ENCODE measurements around the gene EIF4A3.

Gene EIF4A3

DNA sequence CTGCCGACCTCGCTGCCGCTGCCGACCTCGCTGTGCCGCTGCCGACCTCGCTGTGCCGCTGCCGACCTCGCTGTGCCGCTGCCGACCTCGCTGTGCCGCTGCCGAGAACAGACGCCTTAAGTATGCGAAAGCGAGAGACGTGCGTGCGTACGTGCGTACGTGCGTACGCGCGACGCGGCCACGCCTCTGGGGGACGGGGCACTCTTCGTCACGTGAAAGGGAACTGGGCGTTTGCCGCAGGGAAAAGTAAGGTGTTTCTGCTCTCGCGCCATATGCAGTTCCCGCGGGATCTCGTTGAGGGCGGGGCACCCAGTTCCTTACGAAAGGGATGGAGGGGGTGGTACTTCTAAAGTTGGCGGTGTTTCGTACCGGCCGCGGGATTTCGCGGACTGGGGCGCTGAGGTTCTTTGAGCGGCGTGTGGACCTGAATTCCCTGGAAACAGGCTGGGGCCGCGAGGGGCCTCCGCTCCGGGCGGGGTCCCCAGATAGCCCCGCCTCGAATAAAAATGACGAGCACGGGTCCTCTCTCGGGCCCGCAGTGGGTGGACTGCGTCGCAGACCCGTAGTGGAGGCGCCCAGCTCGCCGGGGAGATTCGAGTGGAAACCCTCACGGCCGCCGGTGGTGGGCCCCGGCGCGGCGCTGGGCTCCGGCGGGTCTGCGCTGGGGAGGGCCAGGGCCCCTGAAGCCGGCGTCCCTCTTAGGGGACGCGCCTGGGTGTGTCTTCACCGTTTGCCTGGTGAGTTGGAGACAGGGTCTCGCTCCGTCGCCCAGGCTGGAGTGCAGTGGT is at the start of gene EIF4A3:
Gene EIF4A3 (minus strand): TSS at position 94 of the 788 bp plus-strand sequence. CDS start 167 bp downstream, outside the sequence.
- DNase-seq (ENCODE audit: low read depth in 1 of 2, low spot score in 1 of 2) = peak; percentile 90 to 94

GRCh38 chr17:80196652-80197051 is 49.7 kb upstream of the EIF4A3 start:
- DNase-seq (ENCODE audit: low read depth in 1 of 2, low spot score in 1 of 2) = no peak

DNA sequence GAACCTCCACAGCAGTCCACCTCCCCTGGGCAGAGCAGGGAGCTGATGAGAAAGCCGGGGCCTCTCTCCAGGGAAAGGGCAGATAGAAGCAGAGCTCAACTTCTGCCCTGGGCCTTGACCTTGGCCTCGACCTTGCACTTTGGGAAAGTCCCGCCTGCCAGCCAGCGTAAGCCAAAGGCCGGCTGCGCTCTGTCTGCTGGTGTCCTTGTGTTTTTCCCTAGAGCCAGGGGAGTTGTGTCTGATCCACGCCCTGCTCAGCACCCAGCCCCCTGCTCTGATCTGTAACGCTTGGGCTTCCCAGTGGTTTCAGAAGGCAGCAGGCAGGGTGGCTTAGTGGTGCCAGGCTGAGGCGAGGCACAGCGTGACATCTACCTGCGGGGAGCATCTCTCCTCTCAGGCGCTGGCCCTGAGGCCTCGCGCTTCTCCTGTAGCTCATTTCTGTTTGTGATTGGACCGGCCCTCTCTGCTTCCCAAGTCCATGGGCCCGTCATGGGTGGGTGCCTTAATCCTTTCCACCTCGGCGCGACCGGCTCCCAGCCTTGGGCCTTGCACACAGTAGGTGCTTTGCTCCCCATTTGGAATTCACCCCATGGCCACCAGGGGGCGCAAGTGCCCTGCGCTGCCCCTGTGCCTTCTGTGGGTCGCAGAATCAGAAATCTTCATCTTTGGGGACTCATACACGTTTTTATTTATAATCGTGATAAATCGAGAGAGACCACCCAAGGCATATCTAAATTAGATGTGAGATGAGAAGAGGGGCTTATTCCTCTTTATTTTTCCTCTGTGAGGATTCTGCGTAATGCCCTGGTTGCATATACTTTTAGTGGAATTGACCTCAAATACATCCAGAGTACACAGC is 49.0 kb upstream of the EIF4A3 start:
- DNase-seq (ENCODE audit: low read depth in 1 of 2, low spot score in 1 of 2) = peak; percentile 40 to 51

DNA sequence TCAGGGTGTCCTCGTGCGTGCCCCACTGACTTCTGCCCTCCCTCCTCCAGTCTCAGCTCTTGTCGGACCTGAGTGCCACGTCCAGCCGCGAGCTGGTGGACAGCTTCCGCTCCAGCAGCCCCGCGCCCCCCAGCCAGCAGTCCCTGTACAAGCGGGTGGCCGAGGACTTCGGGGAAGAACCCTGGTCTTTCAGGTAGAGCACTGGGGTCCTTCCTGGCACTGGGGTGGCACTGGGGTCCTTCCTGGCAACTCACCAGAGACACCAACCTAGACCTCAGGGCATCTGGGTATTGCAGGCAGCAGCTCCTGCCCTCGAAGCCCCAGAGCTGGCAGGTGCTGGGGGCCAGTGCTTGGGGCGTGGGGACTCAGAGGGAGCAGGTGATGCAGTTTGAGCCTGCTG is 48.2 kb upstream of the EIF4A3 start:
- no peak for DNase-seq (ENCODE audit: low read depth in 1 of 2, low spot score in 1 of 2)

DNA sequence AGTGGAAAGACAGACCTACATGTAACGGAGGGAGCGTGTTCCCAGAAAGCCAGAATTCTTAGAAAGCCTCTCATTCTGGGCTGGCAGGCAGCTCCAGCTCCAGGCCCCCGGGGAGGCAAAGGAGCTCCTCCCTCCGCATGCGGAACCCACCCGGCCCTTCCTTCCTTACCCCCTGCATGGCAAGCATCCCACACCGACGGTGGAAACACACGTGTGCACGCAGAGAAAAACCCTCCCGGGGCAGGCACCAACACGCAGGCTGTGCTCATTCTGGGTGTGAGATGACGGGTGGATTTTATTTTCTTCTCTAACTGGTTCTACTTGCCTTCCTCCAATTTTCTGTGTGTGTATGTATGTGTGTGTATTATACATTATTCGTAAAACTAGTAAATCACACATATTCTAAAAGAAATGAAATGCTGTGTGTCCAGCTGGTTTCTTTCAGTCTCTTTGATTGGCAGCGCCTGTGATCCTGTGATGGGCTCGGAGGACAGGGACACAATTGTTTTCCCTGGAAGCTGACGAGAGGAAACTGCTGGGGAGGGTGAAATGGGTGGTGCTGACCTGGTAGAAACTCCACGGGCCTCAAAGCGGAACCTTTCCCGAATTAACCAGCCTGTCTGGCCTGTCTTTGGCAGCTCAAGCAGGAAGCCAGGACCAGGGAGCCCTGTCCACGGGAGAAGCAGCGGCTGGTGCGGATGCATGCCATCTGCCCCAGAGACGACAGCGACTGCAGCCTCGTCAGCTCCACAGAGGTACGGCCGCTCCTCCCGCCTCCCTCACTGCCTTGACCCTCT is 45.1 kb upstream of the EIF4A3 start:
- DNase-seq (ENCODE audit: low read depth in 1 of 2, low spot score in 1 of 2) = no peak

DNA sequence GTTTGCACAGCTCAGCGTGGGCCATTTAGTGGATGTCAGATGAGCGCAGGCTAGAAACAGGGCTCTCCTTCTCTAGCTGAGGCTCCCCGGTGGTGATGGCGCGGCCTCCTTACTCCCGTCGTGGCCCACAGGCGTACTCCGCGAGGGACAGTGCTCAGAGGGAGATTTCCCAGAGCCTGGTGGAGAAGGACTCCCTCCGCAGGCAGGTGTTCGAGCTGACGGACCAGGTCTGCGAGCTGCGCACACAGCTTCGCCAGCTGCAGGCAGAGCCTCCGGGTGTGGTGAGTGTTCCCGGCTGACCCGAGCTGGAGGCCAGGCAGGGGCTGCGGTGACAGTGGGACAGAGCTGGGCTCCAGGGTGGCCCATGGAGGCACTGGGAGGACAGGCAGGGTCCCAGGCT is 44.3 kb upstream of the EIF4A3 start:
- no peak for DNase-seq (ENCODE audit: low read depth in 1 of 2, low spot score in 1 of 2)

DNA sequence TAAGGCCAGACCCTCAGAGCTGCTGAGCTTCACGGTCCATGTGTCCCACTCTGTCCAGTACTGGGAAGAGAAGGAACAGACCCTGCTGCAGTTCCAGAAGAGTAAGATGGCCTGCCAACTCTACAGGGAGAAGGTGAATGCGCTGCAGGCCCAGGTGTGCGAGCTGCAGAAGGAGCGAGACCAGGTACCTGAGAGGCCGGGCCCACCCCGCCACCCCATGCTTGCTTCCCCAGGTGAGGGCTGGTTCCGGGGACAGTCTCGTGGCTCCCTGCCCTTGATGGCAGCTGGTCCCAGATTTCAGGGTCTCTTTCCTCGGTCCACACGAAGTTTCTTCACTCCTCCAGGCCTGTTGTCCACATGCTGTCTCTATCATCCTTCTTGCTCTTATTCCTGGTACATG is 43.8 kb upstream of the EIF4A3 start:
- DNase-seq (ENCODE audit: low read depth in 1 of 2, low spot score in 1 of 2) = no peak

GRCh38 chr17:80189611-80190010 is 42.7 kb upstream of the EIF4A3 start:
- no peak for DNase-seq (ENCODE audit: low read depth in 1 of 2, low spot score in 1 of 2)

GRCh38 chr17:80187515-80187941 is 40.6 kb upstream of the EIF4A3 start:
- no peak for DNase-seq (ENCODE audit: low read depth in 1 of 2, low spot score in 1 of 2)

GRCh38 chr17:80187090-80187489 is 40.2 kb upstream of the EIF4A3 start:
- DNase-seq (ENCODE audit: low read depth in 1 of 2, low spot score in 1 of 2) = no peak

GRCh38 chr17:80185968-80186367 is 39.0 kb upstream of the EIF4A3 start:
- no peak for DNase-seq (ENCODE audit: low read depth in 1 of 2, low spot score in 1 of 2)

GRCh38 chr17:80184423-80184714 is 37.4 kb upstream of the EIF4A3 start:
- no peak for DNase-seq (ENCODE audit: low read depth in 1 of 2, low spot score in 1 of 2)

GRCh38 chr17:80183581-80184422 is 36.9 kb upstream of the EIF4A3 start:
- no peak for DNase-seq (ENCODE audit: low read depth in 1 of 2, low spot score in 1 of 2)

DNA sequence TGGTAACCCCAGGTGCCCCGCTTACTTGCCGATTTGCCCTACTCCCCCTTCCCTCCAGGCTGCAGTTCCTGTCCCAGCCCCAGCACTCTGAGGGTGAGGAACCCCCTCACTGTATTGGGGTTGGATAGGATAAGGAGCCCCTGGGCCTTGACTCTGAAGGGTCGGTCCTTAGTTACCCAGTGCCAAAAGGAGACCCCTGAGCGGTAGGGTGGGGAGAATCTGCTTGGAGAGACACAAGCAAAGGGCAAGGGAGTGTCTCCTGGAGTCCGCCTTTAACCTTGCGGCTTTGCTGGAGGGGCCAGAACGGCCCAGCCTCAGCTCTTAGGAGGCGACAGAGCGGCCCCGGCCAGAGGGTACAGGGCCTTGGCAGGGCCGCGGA is 35.9 kb upstream of the EIF4A3 start:
- no peak for DNase-seq (ENCODE audit: low read depth in 1 of 2, low spot score in 1 of 2)

GRCh38 chr17:80182118-80182844 is 35.4 kb upstream of the EIF4A3 start:
- no peak for DNase-seq (ENCODE audit: low read depth in 1 of 2, low spot score in 1 of 2)

GRCh38 chr17:80181431-80181830 is 34.5 kb upstream of the EIF4A3 start:
- no peak for DNase-seq (ENCODE audit: low read depth in 1 of 2, low spot score in 1 of 2)

DNA sequence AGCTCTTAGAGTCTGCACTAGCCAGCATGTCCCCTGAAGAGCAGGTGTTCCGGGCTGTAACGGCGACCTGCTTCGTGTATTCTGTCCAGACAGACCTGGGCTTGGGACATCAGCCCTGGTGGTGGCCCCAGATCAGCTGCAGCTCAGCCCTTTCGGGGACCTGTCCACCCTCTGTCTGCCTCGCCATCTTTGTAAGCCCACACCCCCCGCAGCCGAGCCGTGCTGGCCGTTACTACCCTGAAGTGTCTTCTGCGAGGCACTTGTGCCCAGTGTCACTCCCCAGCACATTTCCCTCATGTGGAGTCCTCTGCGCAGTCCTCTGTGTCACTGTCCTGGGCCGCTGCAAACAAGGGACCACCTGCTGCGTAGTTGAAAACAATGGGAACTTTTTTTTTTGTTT is 33.3 kb upstream of the EIF4A3 start:
- no peak for DNase-seq (ENCODE audit: low read depth in 1 of 2, low spot score in 1 of 2)

DNA sequence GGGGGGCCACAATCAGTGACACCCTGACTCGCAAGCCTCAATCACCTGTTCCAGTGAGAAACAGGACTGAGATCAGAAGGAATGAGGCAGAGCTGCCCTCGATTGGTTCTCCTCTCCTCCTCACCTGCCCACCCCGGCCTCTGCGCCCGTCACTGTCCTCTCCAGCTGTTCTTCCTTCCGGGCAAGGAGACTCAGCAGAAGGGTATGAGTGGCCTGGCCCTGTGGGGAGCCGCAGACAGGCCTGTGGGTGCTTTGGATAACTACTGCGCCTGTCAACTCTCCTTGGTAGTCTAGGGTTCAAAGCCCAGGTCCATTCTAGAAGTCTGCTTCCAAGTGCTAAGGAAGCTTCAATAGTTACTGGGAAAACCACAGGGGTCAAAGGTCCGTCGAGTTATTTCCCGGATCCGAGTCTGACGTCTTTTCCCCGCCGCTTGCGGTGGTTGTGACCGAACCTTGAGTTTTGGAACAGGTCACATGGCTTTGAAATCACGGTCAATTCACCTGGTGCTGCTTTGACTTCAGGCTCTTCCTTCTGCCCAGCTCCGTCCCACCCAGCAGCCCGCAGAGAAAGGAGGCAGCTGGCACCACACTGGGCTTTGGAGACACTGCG is 31.2 kb upstream of the EIF4A3 start:
- no peak for DNase-seq (ENCODE audit: low read depth in 1 of 2, low spot score in 1 of 2)

DNA sequence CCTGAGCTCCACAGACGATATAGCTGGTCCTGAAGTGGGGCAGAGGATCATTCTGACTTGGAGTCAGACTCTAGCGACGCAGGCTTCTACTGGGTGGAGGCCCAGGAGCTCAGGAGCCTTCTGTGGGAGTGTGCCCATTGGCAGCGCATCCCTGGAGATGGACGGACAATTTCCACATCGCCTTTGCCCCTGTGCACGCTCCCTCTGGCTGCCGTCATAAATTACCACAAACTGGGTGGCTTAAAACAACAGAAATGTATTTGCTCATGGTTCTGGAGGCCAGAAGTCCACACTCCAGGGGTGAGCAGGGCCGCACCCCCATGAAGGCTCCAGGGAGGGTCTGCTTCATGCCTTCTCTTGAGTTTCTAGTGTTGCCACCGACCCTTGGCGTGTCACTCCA is 29.8 kb upstream of the EIF4A3 start:
- no peak for DNase-seq (ENCODE audit: low read depth in 1 of 2, low spot score in 1 of 2)

DNA sequence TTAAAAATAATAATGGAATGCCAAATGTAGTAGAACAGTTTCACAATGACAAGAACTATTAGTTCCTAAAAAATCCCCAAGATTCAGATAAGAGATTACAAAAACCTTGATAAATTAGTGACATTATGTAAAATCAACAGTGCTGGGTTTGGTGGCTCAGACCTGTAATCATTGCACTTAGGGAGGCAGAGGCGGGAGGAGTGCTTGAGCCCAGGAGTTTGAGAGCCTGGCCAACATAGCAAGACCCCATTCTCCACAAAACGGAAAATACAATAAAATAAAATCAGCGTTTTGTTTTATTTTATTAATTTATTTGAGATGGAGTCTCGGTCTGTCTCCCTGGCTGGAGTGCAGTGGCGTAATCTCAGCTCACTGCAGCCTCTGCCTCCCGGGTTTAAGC is 27.0 kb upstream of the EIF4A3 start:
- DNase-seq (ENCODE audit: low read depth in 1 of 2, low spot score in 1 of 2) = no peak
